AG09319 (cell line): ENCODE measurements around the gene PDE4D.

Experiments
- DNase-seq: peaks from one replicate; pipeline ENCODE4 v3.0.0-alpha.2; 2010; ENCODE audit warnings: low read depth; ENCODE audit errors: extremely low read depth
- CTCF ChIP-seq: IDR thresholded peaks from 2 replicates; pipeline ENCODE4 v1.5.1; 2011; ENCODE audit warnings: low read depth, mild to moderate bottlenecking, inconsistent platforms, low read length, moderate library complexity

PDE4D gene

GRCh38 chr5:58970766-58971165, 922.8 kb downstream of the PDE4D start:
- TF ChIP-seq CTCF, result no peak
- no peak for DNase-seq

DNA sequence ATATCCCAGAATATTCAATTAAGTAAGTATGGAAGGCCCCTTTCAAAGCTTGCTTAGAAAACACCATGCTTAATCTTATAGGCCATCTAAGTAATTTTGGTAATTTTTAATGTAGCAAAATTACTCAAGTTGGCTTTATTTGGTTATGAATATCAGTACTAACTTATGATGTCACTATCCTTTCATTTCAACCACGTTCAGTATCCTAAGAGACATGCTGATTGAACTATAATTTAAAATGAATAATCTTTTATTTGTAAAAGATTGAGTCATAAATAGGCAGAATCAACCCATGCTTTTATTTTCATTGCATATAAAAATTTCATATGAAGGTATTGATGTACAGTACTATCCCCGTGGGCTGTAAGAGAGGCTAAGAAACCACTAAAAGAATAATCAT, 923.7 kb downstream of the PDE4D start:
- no peak for DNase-seq
- no peak for TF ChIP-seq CTCF

DNA sequence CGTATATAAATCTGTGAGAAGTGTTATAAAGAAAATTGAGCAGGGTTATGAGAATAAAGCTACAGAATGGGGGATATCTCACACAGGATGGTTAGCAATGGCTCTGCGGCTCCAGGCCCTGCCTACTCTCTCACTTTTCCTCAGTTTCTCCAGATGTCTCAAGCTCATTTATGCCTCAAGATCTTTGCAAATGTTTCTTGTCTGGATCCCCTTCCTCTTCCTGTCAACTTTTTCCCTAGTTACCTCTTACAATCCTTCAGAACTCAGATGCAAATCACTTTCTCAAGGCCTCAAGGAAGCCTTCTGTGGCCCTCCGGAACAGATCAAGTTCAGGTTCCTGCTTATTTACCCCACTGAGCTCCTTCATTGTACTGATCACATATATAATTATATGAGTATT, 924.3 kb downstream of the PDE4D start:
- no peak for TF ChIP-seq CTCF

GRCh38 chr5:58968350-58968749, 925.2 kb downstream of the PDE4D start:
- TF ChIP-seq CTCF, result no peak
- no peak for DNase-seq

More for the DNA sequence above, 924.3 kb downstream of the PDE4D start:
- no peak for DNase-seq

- no peak for DNase-seq
- TF ChIP-seq CTCF, result no peak
Observed at GRCh38 chr5:58967597-58968281, 925.8 kb downstream of the PDE4D start.

DNA sequence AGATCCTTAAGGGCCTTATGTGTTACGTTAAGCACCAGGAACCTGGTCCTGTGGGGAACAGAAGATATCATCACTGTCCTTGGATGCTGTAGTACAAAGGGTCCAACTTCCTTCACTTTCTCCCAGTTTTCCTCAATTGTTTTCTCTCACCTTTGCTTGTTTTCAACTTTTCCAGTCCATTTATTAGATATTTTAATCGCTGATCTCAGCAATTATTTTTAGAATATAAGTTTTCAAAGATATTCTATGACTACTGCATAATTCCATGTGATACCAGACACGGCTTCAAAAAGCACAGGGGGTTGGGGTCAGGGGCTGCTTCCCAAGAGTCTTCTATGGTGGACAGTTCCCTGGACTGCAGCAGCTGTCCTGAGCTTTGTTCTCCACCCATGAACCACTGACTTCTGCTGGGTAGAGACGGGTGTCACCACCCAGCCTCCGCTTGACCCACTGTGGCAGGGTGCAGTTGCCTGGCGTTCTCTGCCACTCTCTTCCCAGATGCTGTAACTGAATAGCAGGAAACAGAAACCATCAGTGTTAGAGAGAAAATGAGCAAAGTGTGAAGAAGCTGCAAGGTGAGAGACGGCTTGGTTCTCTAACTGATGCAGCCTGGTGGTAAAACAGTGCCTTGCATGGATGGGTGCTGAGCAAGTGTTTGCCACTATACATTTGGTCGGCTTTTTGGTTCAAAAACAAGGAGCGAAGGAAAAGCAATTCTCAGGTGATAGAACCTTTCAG, 927.7 kb downstream of the PDE4D start:
- no peak for TF ChIP-seq CTCF
- no peak for DNase-seq

GRCh38 chr5:58963821-58964220, 929.7 kb downstream of the PDE4D start:
- TF ChIP-seq CTCF, result no peak
- DNase-seq, result no peak
